GM13977 (cell line): ENCODE measurements around the gene KCTD4.

ENCODE experiments used
- DNase-seq: peaks from one replicate; pipeline ENCODE4 v3.0.0; 2012; ENCODE audit warnings: low spot score
- in situ Hi-C: fragments of 300-500 bp; cut with MboI; formaldehyde crosslinking; loops from one replicate; pipeline ENCODE4 v1.12.0; 2022; ENCODE audit warnings: low sequenced_read_pairs, low pct_unique_long_range_greater_than_20kb, mixed read lengths, inconsistent platforms; ENCODE audit not compliant: unreplicated experiment
- TF ChIP-seq, protein P1 (sequence below): IDR thresholded peaks from 2 replicates; pipeline ENCODE4 v1.5.1; 2012; ENCODE audit warnings: mild to moderate bottlenecking, control low read depth; ENCODE audit not compliant: insufficient read depth; ENCODE audit errors: extremely low read depth, missing control alignments

The KCTD4 gene

DNA sequence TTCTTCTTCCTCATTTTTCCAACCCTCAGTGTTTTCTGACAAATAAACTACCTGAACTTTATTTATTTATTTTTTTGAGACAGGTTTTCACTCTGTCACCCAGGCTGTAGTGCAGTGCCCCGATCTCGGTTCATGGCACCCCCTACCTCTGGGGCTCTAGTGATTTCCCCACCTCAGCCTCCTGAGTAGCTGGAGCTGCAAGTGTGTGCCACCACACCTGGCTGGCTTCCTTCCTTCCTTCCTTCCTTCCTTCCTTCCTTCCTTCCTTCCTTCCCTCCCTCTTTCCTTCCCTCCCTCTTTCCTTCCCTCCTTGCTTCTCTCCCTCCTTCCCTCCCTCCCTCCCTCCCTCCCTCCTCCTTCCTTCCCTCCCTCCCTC is 32.3 kb downstream of the KCTD4 start:
- in situ Hi-C loops: no loop called here
- TF ChIP-seq, protein P1, sequence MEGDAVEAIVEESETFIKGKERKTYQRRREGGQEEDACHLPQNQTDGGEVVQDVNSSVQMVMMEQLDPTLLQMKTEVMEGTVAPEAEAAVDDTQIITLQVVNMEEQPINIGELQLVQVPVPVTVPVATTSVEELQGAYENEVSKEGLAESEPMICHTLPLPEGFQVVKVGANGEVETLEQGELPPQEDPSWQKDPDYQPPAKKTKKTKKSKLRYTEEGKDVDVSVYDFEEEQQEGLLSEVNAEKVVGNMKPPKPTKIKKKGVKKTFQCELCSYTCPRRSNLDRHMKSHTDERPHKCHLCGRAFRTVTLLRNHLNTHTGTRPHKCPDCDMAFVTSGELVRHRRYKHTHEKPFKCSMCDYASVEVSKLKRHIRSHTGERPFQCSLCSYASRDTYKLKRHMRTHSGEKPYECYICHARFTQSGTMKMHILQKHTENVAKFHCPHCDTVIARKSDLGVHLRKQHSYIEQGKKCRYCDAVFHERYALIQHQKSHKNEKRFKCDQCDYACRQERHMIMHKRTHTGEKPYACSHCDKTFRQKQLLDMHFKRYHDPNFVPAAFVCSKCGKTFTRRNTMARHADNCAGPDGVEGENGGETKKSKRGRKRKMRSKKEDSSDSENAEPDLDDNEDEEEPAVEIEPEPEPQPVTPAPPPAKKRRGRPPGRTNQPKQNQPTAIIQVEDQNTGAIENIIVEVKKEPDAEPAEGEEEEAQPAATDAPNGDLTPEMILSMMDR: no peak
- no peak for DNase-seq

DNA sequence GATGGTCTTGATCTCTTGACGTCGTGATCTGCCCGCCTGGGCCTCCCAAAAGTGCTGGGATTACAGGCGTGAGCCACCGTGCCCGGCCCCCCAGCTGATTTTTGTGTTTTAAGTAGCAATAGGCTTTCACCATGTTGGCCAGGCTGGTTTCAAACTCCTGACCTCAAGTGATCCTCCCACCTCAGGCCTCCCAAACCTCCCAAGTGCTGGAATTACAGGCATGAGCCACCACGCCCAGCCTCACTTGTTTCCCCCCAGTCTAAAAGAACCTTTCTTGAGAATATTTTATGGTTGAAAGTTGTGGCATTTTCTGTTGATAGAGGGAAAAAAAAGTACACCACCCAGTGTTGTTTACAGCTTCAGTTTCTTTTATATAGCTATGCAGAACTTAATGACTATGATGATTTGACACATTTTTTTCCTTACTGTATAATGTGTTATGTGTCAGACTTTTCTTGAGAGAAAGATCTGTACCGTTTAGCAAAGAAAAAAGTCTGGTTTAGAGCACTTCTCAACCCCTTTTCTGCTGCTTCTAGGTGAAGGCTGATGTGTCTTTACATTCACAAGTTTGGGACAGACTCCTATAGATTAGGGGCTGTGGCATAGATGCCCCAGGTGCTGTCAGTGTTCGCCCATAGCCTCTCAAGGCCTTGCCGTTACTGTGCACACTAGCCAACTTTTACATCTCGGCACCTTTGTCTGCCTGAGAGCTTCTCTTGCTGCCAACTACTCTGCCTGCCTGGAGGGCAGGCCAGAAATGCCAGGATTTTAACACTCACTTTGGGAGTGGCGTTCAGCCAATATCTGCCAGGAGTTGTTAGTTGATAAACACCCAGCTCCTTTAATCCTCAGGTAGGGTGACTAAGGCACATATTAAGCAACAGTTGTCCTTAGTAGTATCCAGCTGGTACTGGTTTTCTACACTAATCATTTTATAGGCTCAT is 33.0 kb downstream of the KCTD4 start:
- TF ChIP-seq, protein P1: no peak
- in situ Hi-C loops: no loop called here
- no peak for DNase-seq

DNA sequence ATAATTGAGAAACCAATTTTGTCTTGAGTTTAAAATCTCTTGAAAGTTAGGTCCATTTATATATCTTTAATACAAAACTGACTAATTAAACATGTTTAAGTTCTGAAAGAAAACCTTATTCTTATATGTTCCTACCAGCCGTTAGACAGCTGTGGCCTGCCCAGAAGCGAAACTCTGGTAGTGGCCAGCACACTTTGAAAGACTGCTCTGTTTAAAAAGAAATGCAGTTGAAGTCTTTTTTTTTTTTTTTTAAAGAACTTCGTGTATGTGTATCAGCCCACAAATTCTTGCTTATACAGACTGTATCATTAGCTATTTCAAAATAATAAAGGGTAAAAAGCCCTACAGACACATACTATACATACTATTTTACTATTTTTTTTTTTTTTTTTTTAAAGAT is 34.0 kb downstream of the KCTD4 start:
- no peak for DNase-seq
- TF ChIP-seq, protein P1: no peak
- in situ Hi-C loops: no loop called here

DNA sequence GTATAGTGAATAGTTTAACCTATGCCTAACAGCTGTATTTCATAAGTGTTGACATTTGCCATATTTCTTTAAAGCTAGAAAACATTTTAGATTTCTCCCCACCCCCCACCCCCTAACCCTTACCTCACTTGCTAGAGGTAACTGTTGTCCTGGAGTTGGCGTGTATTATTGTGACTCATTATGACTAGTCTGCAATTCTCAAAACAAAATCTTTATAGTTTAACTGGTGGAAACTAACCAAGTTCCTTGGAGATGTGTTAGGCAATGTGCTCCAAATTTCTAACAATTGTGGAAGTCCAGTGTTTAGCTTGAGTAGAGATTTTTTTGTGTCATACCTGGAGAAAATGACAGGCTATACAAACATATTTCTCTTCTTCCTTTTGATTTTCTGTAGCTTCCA is 38.0 kb downstream of the KCTD4 start:
- in situ Hi-C loops: no loop called here
- TF ChIP-seq, protein P1: no peak
- no peak for DNase-seq

DNA sequence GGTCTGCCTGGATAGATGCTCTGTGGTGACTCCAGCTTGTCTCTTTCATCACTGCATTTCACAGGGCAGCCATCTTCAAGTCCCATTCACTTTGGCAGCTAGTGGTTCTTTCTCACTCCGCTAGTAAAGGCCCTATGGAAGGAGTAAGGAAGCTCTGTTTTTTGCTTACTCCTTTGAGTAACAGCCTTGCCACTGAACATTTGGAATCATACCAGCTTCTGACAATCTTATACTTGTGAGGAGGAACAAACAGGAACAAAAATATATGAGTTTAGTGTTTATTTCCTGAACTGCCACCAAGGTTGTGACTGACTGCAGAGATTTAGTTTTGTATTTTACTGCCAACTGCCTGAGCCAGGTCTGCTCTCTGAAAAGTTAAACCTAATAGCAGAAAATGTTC is 38.7 kb downstream of the KCTD4 start:
- no peak for DNase-seq
- TF ChIP-seq, protein P1: no peak
- in situ Hi-C loops: no loop called here

DNA sequence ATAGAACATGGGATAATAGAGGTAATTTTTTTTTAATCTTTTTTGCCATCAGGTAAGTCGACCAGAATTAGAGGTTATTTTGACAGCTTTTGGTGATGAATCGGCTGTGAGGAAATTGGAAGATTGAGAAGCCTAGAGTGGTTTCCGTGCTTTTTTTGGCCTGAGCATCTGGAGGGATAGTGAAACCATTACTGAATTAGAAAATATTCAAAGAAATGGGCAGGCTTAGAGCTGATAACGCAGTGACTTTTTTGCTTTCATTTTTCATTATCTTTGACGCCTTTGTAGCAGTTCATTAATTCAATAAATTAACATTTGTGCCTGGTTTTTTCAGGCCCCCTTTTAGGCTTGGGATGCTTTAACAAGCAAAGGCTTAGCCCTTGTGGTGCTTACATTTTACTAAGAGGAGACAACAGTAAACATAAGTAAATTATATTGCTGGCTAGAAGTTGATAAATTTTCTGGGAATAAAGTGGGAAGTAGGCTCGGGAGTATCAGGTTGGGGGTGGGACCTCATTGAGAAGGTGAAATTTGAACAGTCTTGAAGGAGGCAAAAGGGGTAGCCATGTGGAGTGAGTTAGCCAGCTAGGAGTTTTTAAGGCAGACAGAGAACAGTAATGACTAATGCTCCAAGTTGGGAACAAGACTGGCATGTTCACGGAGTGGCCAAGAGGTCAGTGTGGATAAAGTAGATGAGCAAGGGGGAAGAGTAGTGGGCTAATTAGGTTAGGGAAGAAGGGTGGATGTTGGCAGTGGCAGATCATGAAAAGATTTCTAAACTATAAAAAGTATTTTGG is 44.1 kb downstream of the KCTD4 start:
- TF ChIP-seq, protein P1: no peak
- in situ Hi-C loops: no loop called here
- no peak for DNase-seq
